Colonic mucosa (tissue), 4 donors: ENCODE results near the gene CMTM5. TPM values are rescaled to one million over a fixed set of nuclear protein-coding genes. Genes with fewer than 3 reads are reported as not detected.

Experiments used
- DNase-seq: peaks from one replicate; pipeline ENCODE4 v3.0.0-alpha.2; 2020
- H3K27ac ChIP-seq: fragments of 200-600 bp; one replicate; pipeline ENCODE4 v1.8.0; 2021
- H3K27me3 ChIP-seq: fragments of 200-600 bp; one replicate; pipeline ENCODE4 v1.8.0; 2021
- H3K36me3 ChIP-seq: fragments of 200-600 bp; one replicate; pipeline ENCODE4 v1.8.0; 2021
- H3K4me1 ChIP-seq: fragments of 200-600 bp; one replicate; pipeline ENCODE4 v1.8.0; 2021; ENCODE audit warnings: mild to moderate bottlenecking
- H3K4me3 ChIP-seq: fragments of 200-600 bp; one replicate; pipeline ENCODE4 v1.8.0; 2021
- H3K9ac ChIP-seq, 2 donors: one replicate each; pipeline ENCODE4 v1.7.0; 2013; ENCODE audit warnings: control low read depth in 2 of 2, low read depth in 2 of 2, low read length in 2 of 2
- H3K9me3 ChIP-seq: fragments of 200-600 bp; one replicate; pipeline ENCODE4 v1.8.0; 2021
- intact Hi-C: fragments of 100-400 bp; cut with DNase I; formaldehyde crosslinking; loops from one replicate; pipeline ENCODE4 v1.14.1; 2022
- total RNA-seq, 2 donors: library from RNA; stranded (reverse); fragmentation: NEBNext Ultra II Directional in 1 of 2; extraction: Animal tissue kit (Norgen Biotek cat#: 25700) in 1 of 2; gene quantifications; one replicate each; pipeline ENCODE4 v1.2.1, GENCODE V29; 2021
- TF ChIP-seq, protein P1 (sequence below): fragments of 200-600 bp; IDR thresholded peaks from one replicate; pipeline ENCODE4 v1.8.0; 2022; ENCODE audit warnings: antibody characterized with exemption, mild to moderate bottlenecking
- donor health status: healthy.
- donor health status: DM: no; HTN: no; CAD: no.
- donor health status: DM: no; HTN: no; CAD: no.

Gene CMTM5
- total RNA-seq, 2 donors from 2014 or later, result 0.40 to 0.66 TPM

DNA sequence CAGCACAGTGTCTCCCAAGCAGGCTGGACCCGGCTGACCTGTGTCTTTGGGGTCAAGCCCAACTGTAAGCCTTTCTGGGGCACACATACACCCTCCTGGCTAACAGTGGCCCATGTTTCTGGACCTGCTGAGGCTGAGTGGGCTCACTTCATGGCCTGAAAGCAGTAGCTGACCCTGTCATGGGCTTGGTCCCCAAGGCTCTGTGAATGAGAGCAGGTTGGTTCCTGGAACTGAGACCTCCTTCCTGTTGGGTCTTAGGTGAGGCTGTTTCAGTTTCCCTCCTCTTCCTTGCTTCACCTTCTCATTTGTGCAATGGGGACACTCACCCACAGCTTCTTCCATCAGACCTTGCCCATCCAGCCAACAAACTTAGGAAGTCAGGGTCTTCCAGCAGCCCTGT lies 5.0 kb upstream of the CMTM5 start:
- Histone ChIP-seq H3K9me3 (no peaks in the 10 kb centered on the region), H3K9ac (no peak overlapping the region), H3K27me3 (no peaks in the 10 kb centered on the region), H3K27ac (no peak overlapping the region), H3K4me3 (no peak overlapping the region), H3K4me1 (no peaks in the 10 kb centered on the region), H3K36me3 (no peaks in the 10 kb centered on the region)
- intact Hi-C loops, result no loop called here
- no peak for DNase-seq
- TF ChIP-seq, protein P1, sequence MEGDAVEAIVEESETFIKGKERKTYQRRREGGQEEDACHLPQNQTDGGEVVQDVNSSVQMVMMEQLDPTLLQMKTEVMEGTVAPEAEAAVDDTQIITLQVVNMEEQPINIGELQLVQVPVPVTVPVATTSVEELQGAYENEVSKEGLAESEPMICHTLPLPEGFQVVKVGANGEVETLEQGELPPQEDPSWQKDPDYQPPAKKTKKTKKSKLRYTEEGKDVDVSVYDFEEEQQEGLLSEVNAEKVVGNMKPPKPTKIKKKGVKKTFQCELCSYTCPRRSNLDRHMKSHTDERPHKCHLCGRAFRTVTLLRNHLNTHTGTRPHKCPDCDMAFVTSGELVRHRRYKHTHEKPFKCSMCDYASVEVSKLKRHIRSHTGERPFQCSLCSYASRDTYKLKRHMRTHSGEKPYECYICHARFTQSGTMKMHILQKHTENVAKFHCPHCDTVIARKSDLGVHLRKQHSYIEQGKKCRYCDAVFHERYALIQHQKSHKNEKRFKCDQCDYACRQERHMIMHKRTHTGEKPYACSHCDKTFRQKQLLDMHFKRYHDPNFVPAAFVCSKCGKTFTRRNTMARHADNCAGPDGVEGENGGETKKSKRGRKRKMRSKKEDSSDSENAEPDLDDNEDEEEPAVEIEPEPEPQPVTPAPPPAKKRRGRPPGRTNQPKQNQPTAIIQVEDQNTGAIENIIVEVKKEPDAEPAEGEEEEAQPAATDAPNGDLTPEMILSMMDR, result no peak

DNA sequence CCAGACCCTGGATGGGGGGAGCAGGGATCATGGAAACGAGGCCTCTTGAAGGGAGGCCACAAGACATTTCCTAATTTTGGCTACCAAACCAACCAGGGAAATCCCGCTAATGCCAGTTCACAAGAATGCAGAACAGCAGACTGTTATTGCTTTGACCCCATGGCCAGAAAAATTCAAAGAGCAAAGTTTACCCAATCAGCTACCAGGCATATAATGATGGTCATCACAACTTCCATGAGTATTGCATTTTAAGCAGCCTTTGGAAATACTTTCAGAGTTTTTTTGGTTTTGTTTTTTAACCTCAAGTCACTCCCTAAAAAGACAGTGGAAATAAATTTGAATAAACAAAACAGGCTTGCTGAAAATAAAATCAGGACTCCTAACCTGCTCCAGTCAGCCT lies 4.3 kb upstream of the CMTM5 start, which contains the start of gene IL25:
Gene IL25, plus strand, starts transcription at position 301 of the 400 bp plus-strand sequence.
- H3K27ac ChIP-seq, result no peak within 1 kb of the TSS
- H3K4me3 ChIP-seq, result no peak within 1 kb of the TSS
- no peak for DNase-seq
- H3K4me1 ChIP-seq, result no peaks in the 10 kb centered on the region
- no peaks in the 10 kb centered on the region for H3K9me3 ChIP-seq
- TF ChIP-seq, protein P1, result no peak
- no peaks in the 10 kb centered on the region for H3K36me3 ChIP-seq
- intact Hi-C loops, result no loop called here
- no peak within 1 kb of the TSS for H3K9ac ChIP-seq
- no peaks in the 10 kb centered on the region for H3K27me3 ChIP-seq

DNA sequence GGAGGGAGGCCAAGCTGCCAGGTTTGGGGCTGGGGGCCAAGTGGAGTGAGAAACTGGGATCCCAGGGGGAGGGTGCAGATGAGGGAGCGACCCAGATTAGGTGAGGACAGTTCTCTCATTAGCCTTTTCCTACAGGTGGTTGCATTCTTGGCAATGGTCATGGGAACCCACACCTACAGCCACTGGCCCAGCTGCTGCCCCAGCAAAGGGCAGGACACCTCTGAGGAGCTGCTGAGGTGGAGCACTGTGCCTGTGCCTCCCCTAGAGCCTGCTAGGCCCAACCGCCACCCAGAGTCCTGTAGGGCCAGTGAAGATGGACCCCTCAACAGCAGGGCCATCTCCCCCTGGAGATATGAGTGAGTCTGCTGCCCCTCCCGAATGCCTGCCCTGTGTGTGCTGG lies 3.8 kb upstream of the CMTM5 start:
- Histone ChIP-seq H3K27me3 (no peaks in the 10 kb centered on the region), H3K4me3 (no peak overlapping the region), H3K27ac (no peak overlapping the region), H3K9ac (no peak overlapping the region), H3K36me3 (no peaks in the 10 kb centered on the region), H3K4me1 (no peaks in the 10 kb centered on the region), H3K9me3 (no peaks in the 10 kb centered on the region)
- TF ChIP-seq, protein P1, result no peak
- no peak for DNase-seq
- intact Hi-C loops, result no loop called here

DNA sequence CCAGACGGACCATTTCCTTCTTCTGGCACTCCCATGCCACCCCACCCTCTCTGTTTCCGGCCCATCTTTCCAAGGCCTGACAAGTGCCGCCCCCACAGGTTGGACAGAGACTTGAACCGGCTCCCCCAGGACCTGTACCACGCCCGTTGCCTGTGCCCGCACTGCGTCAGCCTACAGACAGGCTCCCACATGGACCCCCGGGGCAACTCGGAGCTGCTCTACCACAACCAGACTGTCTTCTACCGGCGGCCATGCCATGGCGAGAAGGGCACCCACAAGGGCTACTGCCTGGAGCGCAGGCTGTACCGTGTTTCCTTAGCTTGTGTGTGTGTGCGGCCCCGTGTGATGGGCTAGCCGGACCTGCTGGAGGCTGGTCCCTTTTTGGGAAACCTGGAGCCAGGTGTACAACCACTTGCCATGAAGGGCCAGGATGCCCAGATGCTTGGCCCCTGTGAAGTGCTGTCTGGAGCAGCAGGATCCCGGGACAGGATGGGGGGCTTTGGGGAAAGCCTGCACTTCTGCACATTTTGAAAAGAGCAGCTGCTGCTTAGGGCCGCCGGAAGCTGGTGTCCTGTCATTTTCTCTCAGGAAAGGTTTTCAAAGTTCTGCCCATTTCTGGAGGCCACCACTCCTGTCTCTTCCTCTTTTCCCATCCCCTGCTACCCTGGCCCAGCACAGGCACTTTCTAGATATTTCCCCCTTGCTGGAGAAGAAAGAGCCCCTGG lies 1.2 kb upstream of the CMTM5 start:
- H3K9me3 ChIP-seq, result no peaks in the 10 kb centered on the region
- no peak overlapping the region for H3K4me3 ChIP-seq
- H3K4me1 ChIP-seq, result no peaks in the 10 kb centered on the region
- no peak overlapping the region for H3K9ac ChIP-seq
- no peak overlapping the region for H3K27ac ChIP-seq
- intact Hi-C loops, result no loop called here
- TF ChIP-seq, protein P1, result no peak
- no peaks in the 10 kb centered on the region for H3K27me3 ChIP-seq
- DNase-seq, result no peak
- H3K36me3 ChIP-seq, result no peaks in the 10 kb centered on the region

DNA sequence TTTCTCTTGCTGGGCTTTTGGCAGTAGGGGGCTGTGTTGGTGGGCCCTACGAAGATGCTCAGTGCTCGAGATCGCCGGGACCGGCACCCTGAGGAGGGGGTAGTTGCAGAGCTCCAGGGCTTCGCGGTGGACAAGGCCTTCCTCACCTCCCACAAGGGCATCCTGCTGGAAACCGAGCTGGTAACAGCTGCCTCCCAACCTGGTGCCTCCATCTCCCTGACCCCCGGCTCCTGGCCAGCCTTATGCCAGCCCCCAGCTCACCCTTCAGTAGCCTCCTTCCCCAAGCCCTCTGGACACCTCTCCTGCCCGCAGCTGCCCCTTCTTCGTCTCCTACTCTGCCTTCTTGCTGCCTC lies 328 bp downstream of the CMTM5 start:
- TF ChIP-seq, protein P1, result no peak
- H3K36me3 ChIP-seq, result no peaks in the 10 kb centered on the region
- H3K9ac ChIP-seq, result no peak overlapping the region
- H3K27ac ChIP-seq, result no peak overlapping the region
- intact Hi-C loops, result no loop called here
- H3K4me1 ChIP-seq, result no peaks in the 10 kb centered on the region
- DNase-seq, result no peak
- no peaks in the 10 kb centered on the region for H3K27me3 ChIP-seq
- no peak overlapping the region for H3K4me3 ChIP-seq
- no peaks in the 10 kb centered on the region for H3K9me3 ChIP-seq
